ENCODE measurements around the gene ZNF394.

The ZNF394 gene

GRCh38 chr7:99472561-99473314, 27.3 kb downstream of the ZNF394 start, which contains the start of gene ZNF789:
ZNF789 (plus strand) TSS chr7:99472890; CDS start chr7:99476457, 3,567 bp downstream.
- TF ChIP-seq CTCF (conservative IDR thresholded peaks at IDR 0.05; ENCODE audit: low read depth, low read length): no peak
- H3K4me3 ChIP-seq (ENCODE audit: low read length): peak within 1 kb of the TSS; percentile 77
- DNase-seq (ENCODE audit: low read depth): peak; percentile 90

- DNase-seq (ENCODE audit: low read depth): no peak
- no peak overlapping the region for H3K4me3 ChIP-seq (ENCODE audit: low read length)
- no peak for TF ChIP-seq CTCF (conservative IDR thresholded peaks at IDR 0.05; ENCODE audit: low read depth, low read length)
Measured at GRCh38 chr7:99469381-99470065, 30.6 kb downstream of the ZNF394 start.

- DNase-seq (ENCODE audit: low read depth): no peak
Measured at GRCh38 chr7:99468336-99468918, 31.7 kb downstream of the ZNF394 start.

GRCh38 chr7:99465421-99465768, 34.7 kb downstream of the ZNF394 start:
- peak overlapping the region; percentile 76 for H3K4me3 ChIP-seq (ENCODE audit: low read length)
- DNase-seq (ENCODE audit: low read depth): no peak
- no peak for TF ChIP-seq CTCF (conservative IDR thresholded peaks at IDR 0.05; ENCODE audit: low read depth, low read length)

More at GRCh38 chr7:99468336-99468918, 31.7 kb downstream of the ZNF394 start:
- TF ChIP-seq CTCF (conservative IDR thresholded peaks at IDR 0.05; ENCODE audit: low read depth, low read length): no peak
- no peak overlapping the region for H3K4me3 ChIP-seq (ENCODE audit: low read length)

GRCh38 chr7:99461221-99461620, 38.9 kb downstream of the ZNF394 start:
- DNase-seq (ENCODE audit: low read depth): no peak
- peak; percentile 2 for TF ChIP-seq CTCF (conservative IDR thresholded peaks at IDR 0.05; ENCODE audit: low read depth, low read length)
- H3K4me3 ChIP-seq (ENCODE audit: low read length): no peak overlapping the region

GRCh38 chr7:99460651-99461050, 39.4 kb downstream of the ZNF394 start:
- no peak overlapping the region for H3K4me3 ChIP-seq (ENCODE audit: low read length)
- TF ChIP-seq CTCF (conservative IDR thresholded peaks at IDR 0.05; ENCODE audit: low read depth, low read length): no peak
- no peak for DNase-seq (ENCODE audit: low read depth)

Measured in retinal pigment epithelial cell (primary cell).